Hepatocyte (in vitro differentiated cells): Measurements from ENCODE around the gene PTTG1IP. TPM values are rescaled to one million over a fixed set of nuclear protein-coding genes. Genes with fewer than 3 reads are reported as not detected.

Experiments
- DNase-seq: peaks from one replicate; pipeline ENCODE4 v3.0.0-alpha.2; 2016; ENCODE audit warnings: low spot score
- H2AFZ ChIP-seq: fragments of 200-600 bp; sonication (generic); 2 replicates; pipeline ENCODE4 v1.6.0; 2016; ENCODE audit warnings: antibody characterized with exemption, mild to moderate bottlenecking
- H3K27ac ChIP-seq: fragments of 200-600 bp; sonication (generic); 2 replicates; pipeline ENCODE4 v1.5.1; 2016; ENCODE audit warnings: mild to moderate bottlenecking
- H3K27me3 ChIP-seq: fragments of 200-600 bp; sonication (generic); 2 replicates; pipeline ENCODE4 v1.6.1; 2016
- H3K36me3 ChIP-seq: fragments of 200-600 bp; sonication (generic); replicated peaks from 2 replicates; pipeline ENCODE4 v1.5.1; 2016; ENCODE audit warnings: low read depth; ENCODE audit not compliant: insufficient read depth
- H3K4me1 ChIP-seq: fragments of 200-600 bp; sonication (generic); 2 replicates; pipeline ENCODE4 v1.5.1; 2016; ENCODE audit warnings: mild to moderate bottlenecking, moderate library complexity; ENCODE audit not compliant: insufficient read depth
- H3K4me2 ChIP-seq: fragments of 200-600 bp; sonication (generic); 2 replicates; pipeline ENCODE4 v1.6.0; 2016
- H3K4me3 ChIP-seq: fragments of 200-600 bp; sonication (generic); 2 replicates; pipeline ENCODE4 v1.5.1; 2016; ENCODE audit warnings: mild to moderate bottlenecking
- H3K79me2 ChIP-seq: fragments of 200-600 bp; sonication (generic); 2 replicates; pipeline ENCODE4 v1.6.0; 2017; ENCODE audit warnings: mild to moderate bottlenecking
- H3K9me2 ChIP-seq: fragments of 200-600 bp; sonication (generic); replicated peaks from 2 replicates; pipeline ENCODE4 v1.6.0; 2017; ENCODE audit warnings: mild to moderate bottlenecking; ENCODE audit not compliant: insufficient read depth
- H3K9me3 ChIP-seq: fragments of 200-600 bp; sonication (generic); 2 replicates; pipeline ENCODE4 v1.5.1; 2016; ENCODE audit warnings: low read depth, mild to moderate bottlenecking
- H4K20me1 ChIP-seq: fragments of 200-600 bp; sonication (generic); 2 replicates; pipeline ENCODE4 v1.6.0; 2016; ENCODE audit warnings: mild to moderate bottlenecking; ENCODE audit not compliant: insufficient read depth, poor library complexity, severe bottlenecking
- CTCF ChIP-seq: fragments of 200-600 bp; sonication (generic); IDR thresholded peaks from 2 replicates; pipeline ENCODE4 v1.5.1; 2016; ENCODE audit warnings: antibody characterized with exemption, mild to moderate bottlenecking; ENCODE audit not compliant: poor library complexity
- EZH2 ChIP-seq: fragments of 200-600 bp; sonication (generic); IDR thresholded peaks from 2 replicates; pipeline ENCODE4 v1.6.1; 2016; ENCODE audit warnings: antibody characterized with exemption, mild to moderate bottlenecking, borderline replicate concordance
- EZH2phosphoT487 ChIP-seq: fragments of 200-600 bp; sonication (generic); IDR thresholded peaks from one replicate; pipeline ENCODE4 v1.6.1; 2018; ENCODE audit warnings: antibody characterized with exemption, mild to moderate bottlenecking, low read depth, moderate library complexity; ENCODE audit not compliant: unreplicated experiment, severe bottlenecking
- WGBS: methylation state at CpG from one replicate; pipeline ENCODE4 v1.1.6; 2016; ENCODE audit warnings: low lambda C conversion rate; ENCODE audit errors: missing lambda C conversion rate; 5-methylcytosine and 5-hydroxymethylcytosine counted together
- polyA plus RNA-seq: library from polyadenylated mRNA; unstranded; fragments of >200 nt; fragmentation: Nextera tagmentation; extraction: Ambion mirVana; gene quantifications from 2 replicates; pipeline ENCODE4 v1.2.1, GENCODE V29; 2016
- total RNA-seq: library from RNA; depleted of rRNA; stranded (reverse); fragments of >200 nt; gene quantifications from 2 replicates; pipeline ENCODE4 v1.2.3, GENCODE V29; 2014

Gene PTTG1IP
- total and polyA plus RNA-seq, 2 experiments from 2014 or later = 344 to 362 TPM

GRCh38 chr21:44890338-44890931, 16.9 kb upstream of the PTTG1IP start:
- DNase-seq = no peak
- no peaks in the 10 kb centered on the region for H3K9me2 ChIP-seq
- 83% methylated on average over 24 of the region's 24 CpGs for WGBS
- no peaks in the 10 kb centered on the region for H4K20me1 ChIP-seq
- no peaks in the 10 kb centered on the region for H3K4me1 ChIP-seq
- H3K27ac ChIP-seq = no peak overlapping the region
- no peak overlapping the region for H3K4me2 ChIP-seq
- no peaks in the 10 kb centered on the region for H3K9me3 ChIP-seq
- H2AFZ ChIP-seq = no peak overlapping the region
- TF ChIP-seq CTCF (no peak), EZH2phosphoT487 (no peak)
- no peak overlapping the region for H3K4me3 ChIP-seq
- no peaks in the 10 kb centered on the region for H3K36me3 ChIP-seq
- H3K79me2 ChIP-seq = no peaks in the 10 kb centered on the region
- no peaks in the 10 kb centered on the region for H3K27me3 ChIP-seq

- Histone ChIP-seq H3K4me2 (no peak overlapping the region), H3K79me2 (no peaks in the 10 kb centered on the region), H3K9me3 (no peaks in the 10 kb centered on the region), H4K20me1 (no peaks in the 10 kb centered on the region), H3K4me1 (no peaks in the 10 kb centered on the region), H3K9me2 (no peaks in the 10 kb centered on the region), H3K4me3 (no peak overlapping the region), H3K27ac (no peak overlapping the region), H3K36me3 (no peaks in the 10 kb centered on the region), H2AFZ (no peak overlapping the region), H3K27me3 (no peaks in the 10 kb centered on the region)
- WGBS = 93% methylated on average over 23 of the region's 29 CpGs
- no peak for DNase-seq
- TF ChIP-seq CTCF (no peak), EZH2 (no peak), EZH2phosphoT487 (no peak)
Measured at GRCh38 chr21:44889625-44890337, 16.3 kb upstream of the PTTG1IP start.

DNA sequence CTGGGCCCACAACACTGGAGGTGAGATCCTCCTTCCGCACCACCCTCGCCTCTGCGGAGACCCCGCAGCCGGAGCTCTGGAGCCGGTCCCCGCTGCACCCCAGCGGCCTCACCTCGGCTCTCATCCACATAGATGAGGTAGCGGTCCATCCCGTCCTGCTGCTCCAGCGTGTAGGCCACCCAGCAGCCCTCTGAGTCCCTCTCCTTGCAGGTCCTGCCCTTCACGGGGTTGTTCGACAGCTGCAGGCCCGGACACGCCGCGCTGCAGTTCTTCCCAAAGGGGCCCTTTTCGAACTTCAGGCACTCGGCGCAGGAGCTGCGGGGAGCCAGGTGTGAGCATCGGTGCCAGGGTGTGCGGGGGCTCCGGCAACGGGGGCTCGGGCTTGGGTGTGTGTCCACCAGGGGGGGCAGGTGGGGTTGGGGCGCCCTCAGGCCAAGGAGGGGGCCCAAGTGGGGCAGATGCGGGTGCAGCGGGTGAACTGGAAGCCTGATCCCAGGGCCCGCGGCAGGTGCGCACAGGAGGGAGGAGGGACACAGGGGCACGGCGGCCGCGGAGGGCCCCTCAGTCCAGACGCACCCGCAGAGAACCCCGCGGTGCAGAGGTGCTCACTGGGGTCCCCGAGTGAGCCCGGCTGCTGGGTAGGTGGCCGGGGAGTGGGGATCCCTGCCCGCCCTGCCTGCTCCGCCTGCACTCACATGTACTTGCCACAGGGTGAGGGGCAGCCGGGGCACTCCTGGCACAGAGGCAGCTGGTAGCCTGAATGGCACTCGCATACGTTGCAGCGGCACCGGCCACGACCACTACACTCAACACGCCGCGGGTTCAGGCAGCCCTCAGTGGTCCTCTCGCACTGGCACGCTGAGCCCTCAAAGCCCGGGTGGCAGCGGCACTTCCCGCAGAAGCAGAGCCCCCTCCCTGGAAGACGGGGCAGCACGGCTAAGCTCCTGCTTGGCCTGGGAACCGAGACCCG, 15.4 kb upstream of the PTTG1IP start:
- DNase-seq = no peak
- Histone ChIP-seq H3K4me3 (no peak overlapping the region), H3K9me3 (no peaks in the 10 kb centered on the region), H3K4me1 (no peaks in the 10 kb centered on the region), H3K4me2 (no peak overlapping the region), H2AFZ (no peak overlapping the region), H3K9me2 (no peaks in the 10 kb centered on the region), H3K27me3 (no peaks in the 10 kb centered on the region), H3K27ac (no peak overlapping the region), H4K20me1 (no peaks in the 10 kb centered on the region), H3K79me2 (no peaks in the 10 kb centered on the region), H3K36me3 (no peaks in the 10 kb centered on the region)
- TF ChIP-seq CTCF = no peak
- TF ChIP-seq EZH2 = no peak
- TF ChIP-seq EZH2phosphoT487 = no peak
- WGBS = 94% methylated on average over 49 of the region's 64 CpGs
